K562 (cell line): ENCODE results near the gene SEC22A.

ENCODE experiments used
- BHLHE40 ChIP-seq: IDR thresholded peaks from 2 replicates; pipeline ENCODE4 v1.6.1; 2011; ENCODE audit warnings: low read length, improper control_type of control experiment
- NFIC ChIP-seq: fragments of 450-650 bp; IDR thresholded peaks from 2 replicates; pipeline ENCODE4 v1.6.1; 2017; ENCODE audit warnings: mild to moderate bottlenecking, inconsistent platforms

DNA sequence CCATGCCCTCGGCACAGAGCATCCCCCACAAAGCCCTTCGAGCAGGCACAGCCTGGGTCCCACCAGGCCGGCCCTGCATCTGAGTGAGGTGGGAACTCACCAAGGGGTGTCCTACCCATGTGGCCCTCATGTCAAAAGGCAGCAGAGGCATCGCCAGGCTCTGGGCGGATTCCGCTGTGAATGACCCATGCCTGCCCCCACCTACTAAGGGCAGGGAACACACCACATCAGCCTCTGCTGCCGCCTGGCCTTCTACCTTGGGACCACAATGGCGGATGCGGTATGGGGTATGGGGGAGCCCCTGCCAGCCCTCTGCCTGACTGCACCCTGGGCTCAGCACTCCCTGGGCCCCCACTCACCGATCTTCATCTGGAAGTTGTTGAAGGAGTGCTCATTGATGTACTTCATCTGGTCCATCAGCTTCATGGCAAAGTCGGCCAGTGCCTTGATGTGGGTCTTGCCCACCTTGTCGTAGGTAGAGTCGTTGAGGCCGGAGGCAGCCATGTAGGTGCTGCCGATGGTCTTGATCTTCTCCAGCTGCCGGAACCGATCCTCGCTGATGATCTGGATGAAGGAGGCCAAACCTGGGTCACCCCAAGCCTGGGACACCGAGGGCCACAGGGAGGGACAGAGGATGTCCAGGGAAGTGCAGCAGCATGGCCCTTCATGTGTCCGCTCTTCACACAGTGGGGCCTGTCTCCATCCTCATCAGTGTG is 87.8 kb downstream of the SEC22A start:
- TF ChIP-seq BHLHE40 (no peak), NFIC (no peak)
